HEK293 (cell line): ENCODE data around the gene MTHFD1.

Experiments used
- CTCF ChIA-PET: fragments of 350-600 bp; formaldehyde crosslinking; extraction: SDS; loops from one replicate; lab custom pipeline; 2021; ENCODE audit warnings: antibody characterized with exemption; lab: Yijun Ruan, JAX
- POLR2A ChIA-PET: fragments of 300-600 bp; formaldehyde crosslinking; extraction: SDS; loops from one replicate; lab custom pipeline; 2020; ENCODE audit warnings: antibody characterized with exemption, inconsistent platforms; lab: Yijun Ruan, JAX
- H3K27ac ChIP-seq: fragments of 200-500 bp; sonication (Bioruptor generic); 2 replicates; pipeline ENCODE4 v1.5.1; 2014; ENCODE audit warnings: low read depth, low read length, control low read depth, inconsistent platforms; ENCODE audit errors: extremely low read depth
- H3K36me3 ChIP-seq, 2 experiments: fragments of 200-500 bp in 1 of 2; sonication (Bioruptor generic) in 1 of 2; 1 replicate in 1 of 2; 2 replicates in 1 of 2; pipeline ENCODE4 v1.5.1; 2014 to 2017; ENCODE audit warnings: inconsistent platforms in 2 of 2, low read length in 2 of 2; ENCODE audit not compliant: control insufficient read depth in 2 of 2, insufficient read depth in 1 of 2
- H3K4me1 ChIP-seq: fragments of 200-500 bp; sonication (Bioruptor generic); 2 replicates; pipeline ENCODE4 v1.5.1; 2014; ENCODE audit warnings: mild to moderate bottlenecking, low read length, inconsistent platforms; ENCODE audit not compliant: control insufficient read depth, insufficient read depth
- H3K4me3 ChIP-seq: 2 replicates; pipeline ENCODE4 v1.5.1; 2011; ENCODE audit warnings: low read depth, mild to moderate bottlenecking, control low read depth, low read length, moderate library complexity
- H3K9me3 ChIP-seq: fragments of 200-500 bp; sonication (Bioruptor generic); 2 replicates; pipeline ENCODE4 v1.5.1; 2014; ENCODE audit warnings: low read depth, low read length, inconsistent platforms; ENCODE audit not compliant: control insufficient read depth, insufficient read depth
- GLI4 ChIP-seq: fragments of 450-650 bp; formaldehyde crosslinking; IDR thresholded peaks from 2 replicates; pipeline ENCODE4 v1.5.1; 2016; ENCODE audit warnings: missing biosample characterization, missing genetic modification characterization
- HOXA7 ChIP-seq: sonication (generic); formaldehyde crosslinking; IDR thresholded peaks from 2 replicates; pipeline ENCODE4 v1.8.1; 2022; ENCODE audit warnings: missing genetic modification reagents, borderline replicate concordance
- HOXD13 ChIP-seq: sonication (generic); formaldehyde crosslinking; IDR thresholded peaks from 2 replicates; pipeline ENCODE4 v1.8.0; 2022; ENCODE audit warnings: missing genetic modification reagents, borderline replicate concordance
- KLF7 ChIP-seq: fragments of 450-650 bp; formaldehyde crosslinking; IDR thresholded peaks from 2 replicates; pipeline ENCODE4 v1.5.1; 2016; ENCODE audit warnings: missing biosample characterization, missing genetic modification characterization, borderline replicate concordance
- SP2 ChIP-seq: fragments of 450-650 bp; formaldehyde crosslinking; IDR thresholded peaks from 2 replicates; pipeline ENCODE4 v1.5.1; 2016; ENCODE audit warnings: missing biosample characterization, missing genetic modification characterization
- ZBTB20 ChIP-seq: fragments of 450-650 bp; formaldehyde crosslinking; IDR thresholded peaks from 2 replicates; pipeline ENCODE4 v1.5.1; 2016; ENCODE audit warnings: missing biosample characterization, missing genetic modification characterization
- ZBTB49 ChIP-seq: fragments of 450-650 bp; formaldehyde crosslinking; IDR thresholded peaks from 2 replicates; pipeline ENCODE4 v1.5.1; 2016; ENCODE audit warnings: missing biosample characterization, missing genetic modification characterization, low read depth
- ZNF146 ChIP-seq: fragments of 450-650 bp; formaldehyde crosslinking; IDR thresholded peaks from 2 replicates; pipeline ENCODE4 v1.5.1; 2016; ENCODE audit warnings: missing biosample characterization, missing genetic modification characterization
- ZNF148 ChIP-seq: fragments of 450-650 bp; formaldehyde crosslinking; IDR thresholded peaks from 2 replicates; pipeline ENCODE4 v1.5.0; 2017; ENCODE audit warnings: missing biosample characterization, missing genetic modification characterization, borderline replicate concordance
- ZNF175 ChIP-seq: fragments of 450-650 bp; formaldehyde crosslinking; IDR thresholded peaks from 2 replicates; pipeline ENCODE4 v1.5.1; 2016; ENCODE audit warnings: missing biosample characterization, missing genetic modification characterization
- ZNF266 ChIP-seq: fragments of 450-650 bp; formaldehyde crosslinking; IDR thresholded peaks from 2 replicates; pipeline ENCODE4 v1.5.1; 2016; ENCODE audit warnings: missing biosample characterization, missing genetic modification characterization, low read depth
- ZNF354C ChIP-seq: fragments of 450-650 bp; formaldehyde crosslinking; IDR thresholded peaks from 2 replicates; pipeline ENCODE4 v1.5.1; 2016; ENCODE audit warnings: missing biosample characterization, missing genetic modification characterization, low read depth, borderline replicate concordance
- ZNF391 ChIP-seq: fragments of 450-650 bp; formaldehyde crosslinking; IDR thresholded peaks from 2 replicates; pipeline ENCODE4 v1.5.1; 2016; ENCODE audit warnings: low read depth, missing biosample characterization, missing genetic modification characterization, borderline replicate concordance
- ZNF529 ChIP-seq: fragments of 450-650 bp; formaldehyde crosslinking; IDR thresholded peaks from 2 replicates; pipeline ENCODE4 v1.5.1; 2017; ENCODE audit warnings: missing genetic modification characterization, missing biosample characterization; ENCODE audit not compliant: insufficient replicate concordance
- ZNF571 ChIP-seq: fragments of 450-650 bp; formaldehyde crosslinking; IDR thresholded peaks from 2 replicates; pipeline ENCODE4 v1.5.0; 2017; ENCODE audit warnings: missing biosample characterization, missing genetic modification characterization
- ZNF621 ChIP-seq: fragments of 450-650 bp; formaldehyde crosslinking; IDR thresholded peaks from 2 replicates; pipeline ENCODE4 v1.5.1; 2017; ENCODE audit warnings: missing biosample characterization, missing genetic modification characterization
- ZNF639 ChIP-seq: fragments of 450-650 bp; formaldehyde crosslinking; IDR thresholded peaks from 2 replicates; pipeline ENCODE4 v1.5.1; 2016; ENCODE audit warnings: missing biosample characterization, missing genetic modification characterization
- ZNF654 ChIP-seq: fragments of 450-650 bp; formaldehyde crosslinking; IDR thresholded peaks from 2 replicates; pipeline ENCODE4 v1.5.1; 2016; ENCODE audit warnings: low read depth, missing biosample characterization, missing genetic modification characterization
- ZNF670 ChIP-seq: fragments of 450-650 bp; formaldehyde crosslinking; IDR thresholded peaks from 2 replicates; pipeline ENCODE4 v1.5.1; 2016; ENCODE audit warnings: missing biosample characterization, missing genetic modification characterization, low read depth
- ZNF677 ChIP-seq: fragments of 450-650 bp; IDR thresholded peaks from 2 replicates; pipeline ENCODE4 v1.5.0; 2018; ENCODE audit warnings: missing biosample characterization, mild to moderate bottlenecking, missing genetic modification characterization, moderate library complexity
- ZNF777 ChIP-seq: fragments of 450-650 bp; formaldehyde crosslinking; IDR thresholded peaks from 2 replicates; pipeline ENCODE4 v1.5.1; 2017; ENCODE audit warnings: missing biosample characterization, missing genetic modification characterization, borderline replicate concordance
- ZSCAN16 ChIP-seq: fragments of 450-650 bp; formaldehyde crosslinking; IDR thresholded peaks from 2 replicates; pipeline ENCODE4 v1.5.1; 2016; ENCODE audit warnings: missing biosample characterization, missing genetic modification characterization
- ZSCAN18 ChIP-seq: fragments of 450-650 bp; formaldehyde crosslinking; IDR thresholded peaks from 2 replicates; pipeline ENCODE4 v1.5.1; 2016; ENCODE audit warnings: missing biosample characterization, missing genetic modification characterization

The MTHFD1 gene

GRCh38 chr14:64422756-64423155 lies 34.6 kb downstream of the MTHFD1 start:
- ChIA-PET CTCF (interaction anchor here (0.7 to 8.7 kb wide), 3 partner anchors 9 to 401 kb away, joined by 3 to 88 read pairs (median 6); no protein-coding TSS in a partner anchor), POLR2A (no interaction called here)
- H3K4me1 ChIP-seq: no peaks in the 10 kb centered on the region
- no peaks in the 10 kb centered on the region for H3K9me3 ChIP-seq
- no peak for TF ChIP-seq ZNF175 (tag by site-specific recombination)
- peaks cover 65 to 90% of the 10 kb centered on the region in 2 experiments for H3K36me3 ChIP-seq
- no peak overlapping the region for H3K4me3 ChIP-seq
- no peak overlapping the region for H3K27ac ChIP-seq

GRCh38 chr14:64423987-64424386 lies 35.8 kb downstream of the MTHFD1 start:
- TF ChIP-seq GLI4 (tag by site-specific recombination): no peak
- TF ChIP-seq ZNF621 (tag by site-specific recombination): no peak
- TF ChIP-seq ZNF391 (tag by site-specific recombination): no peak
- no peak for TF ChIP-seq ZNF639 (tag by site-specific recombination)
- TF ChIP-seq ZBTB20 (tag by site-specific recombination): no peak
- TF ChIP-seq ZNF529: no peak
- no peak for TF ChIP-seq ZNF571 (tag by site-specific recombination)
- TF ChIP-seq HOXA7 (CRISPR knock-in tag): no peak
- TF ChIP-seq KLF7 (tag by site-specific recombination): no peak
- no peak for TF ChIP-seq ZSCAN16 (tag by site-specific recombination)
- no peak for TF ChIP-seq ZSCAN18 (tag by site-specific recombination)
- no peak for TF ChIP-seq ZNF670 (tag by site-specific recombination)
- no peak for TF ChIP-seq ZNF148 (tag by site-specific recombination)
- TF ChIP-seq HOXD13 (CRISPR knock-in tag): no peak
- no peak for TF ChIP-seq SP2
- TF ChIP-seq, all 188 proteins: peak for 0
- CTCF ChIA-PET: interaction anchor here (1.0 to 8.7 kb wide), 3 partner anchors 8 to 80 kb away, joined by 3 to 88 read pairs (median 6); no protein-coding TSS in a partner anchor
- POLR2A ChIA-PET: no interaction called here
- Histone ChIP-seq H3K27ac (no peak overlapping the region), H3K36me3 (peaks cover 59 to 92% of the 10 kb centered on the region in 2 experiments), H3K4me3 (no peak overlapping the region), H3K4me1 (no peaks in the 10 kb centered on the region), H3K9me3 (no peaks in the 10 kb centered on the region)

GRCh38 chr14:64434528-64434927 lies 46.4 kb downstream of the MTHFD1 start:
- POLR2A ChIA-PET: interaction anchor here (0.7 to 1.1 kb wide), 2 partner anchors 47 to 126 kb away, joined by 3 to 4 read pairs; partner anchors contain the start of gene MTHFD1
- CTCF ChIA-PET: interaction anchor here (0.6 to 5.9 kb wide), 3 partner anchors 14 to 550 kb away, joined by 3 to 88 read pairs (median 3); no protein-coding TSS in a partner anchor
- no peak overlapping the region for H3K27ac ChIP-seq
- no peak overlapping the region for H3K4me3 ChIP-seq
- no peaks in the 10 kb centered on the region for H3K9me3 ChIP-seq
- no peaks in the 10 kb centered on the region for H3K4me1 ChIP-seq
- peaks cover 79 to 98% of the 10 kb centered on the region in 2 experiments for H3K36me3 ChIP-seq
- TF ChIP-seq ZBTB49 (tag by site-specific recombination) (no peak), ZNF654 (tag by site-specific recombination) (no peak), ZNF266 (tag by site-specific recombination) (no peak), ZNF777 (tag by site-specific recombination) (no peak), ZNF146 (no peak), ZNF677 (tag by site-specific recombination) (no peak), ZNF639 (tag by site-specific recombination) (no peak), ZNF354C (no peak)
